Neutrophil (primary cell): ENCODE results near the gene APBA3.

ENCODE experiments used
- H3K27ac ChIP-seq: fragments of 200-600 bp; sonication (generic); 2 replicates; pipeline ENCODE4 v1.5.1; 2016; ENCODE audit warnings: mild to moderate bottlenecking, moderate library complexity
- H3K27me3 ChIP-seq: fragments of 200-600 bp; sonication (generic); 2 replicates; pipeline ENCODE4 v1.6.0; 2016; ENCODE audit warnings: mild to moderate bottlenecking
- H3K36me3 ChIP-seq: fragments of 200-600 bp; sonication (generic); 2 replicates; pipeline ENCODE4 v1.5.1; 2017
- H3K4me1 ChIP-seq, 2 experiments: fragments of 200-600 bp in 1 of 2; sonication (generic) in 1 of 2; 1 replicate in 1 of 2; 2 replicates in 1 of 2; pipeline versions ENCODE4 v1.5.1 to v1.6.1; 2013 to 2016; ENCODE audit warnings: low read depth in 1 of 2, low read length in 1 of 2, mild to moderate bottlenecking in 1 of 2, moderate library complexity in 1 of 2; ENCODE audit not compliant: control insufficient read depth in 1 of 2, insufficient read depth in 1 of 2
- H3K4me3 ChIP-seq, 2 experiments: fragments of 200-600 bp in 1 of 2; sonication (generic) in 1 of 2; 1 replicate in 1 of 2; 2 replicates in 1 of 2; pipeline ENCODE4 v1.5.1; 2013 to 2016; ENCODE audit warnings: low read depth in 1 of 2, low read length in 1 of 2, mild to moderate bottlenecking in 1 of 2, moderate library complexity in 1 of 2
- H3K9me3 ChIP-seq: fragments of 200-600 bp; sonication (generic); 2 replicates; pipeline ENCODE4 v1.5.1; 2016
- CTCF ChIP-seq: fragments of 200-600 bp; sonication (generic); IDR thresholded peaks from 2 replicates; pipeline ENCODE4 v1.5.1; 2016; ENCODE audit warnings: antibody characterized with exemption

APBA3 gene

GRCh38 chr19:3761382-3762129, at the start of gene APBA3:
APBA3 (minus strand) TSS chr19:3761692; CDS start chr19:3760264, 1,428 bp downstream.
- Histone ChIP-seq H3K9me3 (no peaks in the 10 kb centered on the region), H3K27ac (peak within 1 kb of the TSS; percentile 98), H3K4me1 (peaks cover 25 to 33% of the 10 kb centered on the region in 2 experiments), H3K36me3 (peaks cover 30% of the 10 kb centered on the region), H3K4me3 (peak within 1 kb of the TSS; percentile 83 to 88), H3K27me3 (no peaks in the 10 kb centered on the region)
- peak; percentile 66 for TF ChIP-seq CTCF

GRCh38 chr19:3810708-3811355, 49.3 kb upstream of the APBA3 start:
- no peaks in the 10 kb centered on the region for H3K9me3 ChIP-seq
- H3K4me1 ChIP-seq = peaks cover 53 to 55% of the 10 kb centered on the region in 2 experiments
- H3K27me3 ChIP-seq = no peaks in the 10 kb centered on the region
- TF ChIP-seq CTCF = no peak
- H3K27ac ChIP-seq = peak overlapping the region; percentile 92
- H3K36me3 ChIP-seq = no peaks in the 10 kb centered on the region
- H3K4me3 ChIP-seq = no peak overlapping the region

- no peak for TF ChIP-seq CTCF
- no peaks in the 10 kb centered on the region for H3K36me3 ChIP-seq
- H3K27ac ChIP-seq = peak overlapping the region; percentile 92
- no peaks in the 10 kb centered on the region for H3K9me3 ChIP-seq
- H3K4me1 ChIP-seq = peaks cover 52 to 53% of the 10 kb centered on the region in 2 experiments
- H3K27me3 ChIP-seq = no peaks in the 10 kb centered on the region
- H3K4me3 ChIP-seq = no peak overlapping the region
Observed at GRCh38 chr19:3809881-3810707, 48.6 kb upstream of the APBA3 start.

- H3K27ac ChIP-seq = peak overlapping the region; percentile 29
- H3K4me3 ChIP-seq = no peak overlapping the region
- peaks cover 1% of the 10 kb centered on the region for H3K27me3 ChIP-seq
- peaks cover 37 to 38% of the 10 kb centered on the region in 2 experiments for H3K4me1 ChIP-seq
- no peak for TF ChIP-seq CTCF
- no peaks in the 10 kb centered on the region for H3K36me3 ChIP-seq
- no peaks in the 10 kb centered on the region for H3K9me3 ChIP-seq
Observed at GRCh38 chr19:3808420-3809143, 47.1 kb upstream of the APBA3 start.
